HG03521 (cell line): ENCODE data around the gene NF2.

Source experiments
- ATAC-seq: cut with Tn5 transposase; IDR thresholded peaks from one replicate; pipeline ENCODE4 v1.9.1; 2021; ENCODE audit warnings: mild to moderate bottlenecking, moderate library complexity; ENCODE audit not compliant: unreplicated experiment

The NF2 gene

GRCh38 chr22:29718949-29719898 is 115.8 kb downstream of the NF2 start:
- ATAC-seq, result no peak

GRCh38 chr22:29719899-29720645 is 116.6 kb downstream of the NF2 start, which contains the start of gene CABP7:
TSS of gene CABP7 (plus strand) at chr22:29720003. CDS start at chr22:29720425, 422 bp downstream.
- no peak for ATAC-seq

DNA sequence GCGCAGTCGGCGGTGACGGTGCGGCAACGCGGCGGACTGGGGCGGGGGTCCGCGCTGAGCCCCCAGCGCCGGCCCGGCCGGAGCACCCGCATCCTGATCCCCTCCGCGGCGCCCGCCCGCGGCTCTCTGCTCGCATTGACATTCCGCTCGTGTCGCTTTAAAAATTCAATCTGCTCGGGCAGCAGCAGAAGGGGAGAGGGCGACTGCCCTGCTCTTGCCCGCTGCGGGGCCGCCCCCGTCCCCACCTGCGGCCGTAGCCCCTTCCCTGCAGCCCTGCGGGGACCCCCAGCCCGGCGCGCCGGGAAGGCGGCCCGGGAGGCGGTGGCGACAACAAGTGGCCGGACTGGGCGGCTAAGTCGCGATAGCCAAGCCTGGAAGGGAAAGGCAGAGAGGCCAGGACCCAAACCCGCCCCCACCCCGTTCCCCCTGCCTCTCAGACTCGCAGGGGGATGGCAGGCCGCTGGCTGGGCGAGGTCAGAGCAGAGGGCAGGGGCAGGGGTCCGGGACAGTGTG is 117.4 kb downstream of the NF2 start:
- no peak for ATAC-seq

DNA sequence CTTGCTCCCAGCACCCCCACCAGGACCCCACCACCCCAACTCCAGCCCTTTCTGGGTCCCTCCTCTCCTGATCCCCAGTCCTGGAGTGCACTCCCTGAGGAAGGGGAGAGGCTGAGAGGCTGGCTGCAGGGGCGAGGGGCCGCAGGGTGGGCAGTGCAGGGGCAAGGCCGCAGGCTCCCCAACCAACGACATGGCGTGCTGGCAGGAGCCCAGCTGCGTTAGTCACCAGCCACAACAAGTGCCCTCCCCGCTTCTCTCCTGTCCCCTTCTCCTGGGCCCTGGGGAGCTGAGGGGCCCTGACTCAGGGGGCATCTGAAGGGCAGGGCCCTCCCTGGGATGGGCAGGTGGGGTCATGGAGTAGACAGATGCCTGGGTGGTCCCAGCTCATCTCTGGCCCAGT is 118.7 kb downstream of the NF2 start:
- ATAC-seq, result no peak

DNA sequence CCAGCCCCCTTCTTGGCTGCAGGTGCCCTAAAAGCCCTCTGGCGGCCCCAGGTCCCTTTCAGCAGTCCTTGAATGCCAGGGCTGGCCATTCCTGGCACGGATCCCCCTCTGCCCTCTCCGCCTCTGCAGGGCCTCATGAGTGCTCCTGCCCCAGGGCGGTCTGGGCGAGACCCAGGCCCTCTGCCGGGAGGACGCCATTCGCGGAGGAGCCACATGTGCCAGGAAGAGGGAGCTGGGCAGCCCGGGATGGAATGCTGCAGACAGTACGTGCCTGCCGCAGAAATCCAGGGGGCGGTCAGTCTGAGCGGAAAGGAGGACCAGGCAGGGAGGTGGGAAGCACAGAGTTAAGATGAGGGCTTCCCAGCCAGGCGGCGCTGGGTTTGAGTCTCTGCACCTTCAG is 119.2 kb downstream of the NF2 start:
- no peak for ATAC-seq

- ATAC-seq, result no peak
These were observed 120.3 kb downstream of the NF2 start for GRCh38 chr22:29723766-29724165.

- no peak for ATAC-seq
These were observed 121.4 kb downstream of the NF2 start for GRCh38 chr22:29724843-29725242.

DNA sequence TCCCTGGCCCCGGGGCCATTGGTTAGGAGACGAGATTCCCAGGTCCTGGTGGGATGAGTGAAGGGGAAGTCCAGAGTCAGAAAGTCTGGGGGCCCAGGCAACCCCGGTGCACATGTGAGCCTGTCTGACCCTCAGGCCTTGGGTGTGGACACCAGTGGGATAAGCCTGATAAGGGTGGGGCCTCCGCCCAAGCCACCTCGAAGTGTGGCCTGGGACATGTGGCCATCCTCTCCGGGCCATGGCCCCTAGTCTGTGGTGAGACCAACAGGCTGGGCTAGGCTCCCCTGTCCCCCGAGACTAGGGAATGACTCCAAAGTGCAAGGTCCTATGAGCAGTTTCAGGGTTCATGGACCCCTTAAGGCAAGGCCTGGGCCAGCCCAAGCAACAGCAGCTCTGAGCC is 122.7 kb downstream of the NF2 start:
- ATAC-seq, result no peak

- no peak for ATAC-seq
These were observed 123.2 kb downstream of the NF2 start for GRCh38 chr22:29726512-29727130.

- no peak for ATAC-seq
These were observed 123.7 kb downstream of the NF2 start for GRCh38 chr22:29727131-29727523.

DNA sequence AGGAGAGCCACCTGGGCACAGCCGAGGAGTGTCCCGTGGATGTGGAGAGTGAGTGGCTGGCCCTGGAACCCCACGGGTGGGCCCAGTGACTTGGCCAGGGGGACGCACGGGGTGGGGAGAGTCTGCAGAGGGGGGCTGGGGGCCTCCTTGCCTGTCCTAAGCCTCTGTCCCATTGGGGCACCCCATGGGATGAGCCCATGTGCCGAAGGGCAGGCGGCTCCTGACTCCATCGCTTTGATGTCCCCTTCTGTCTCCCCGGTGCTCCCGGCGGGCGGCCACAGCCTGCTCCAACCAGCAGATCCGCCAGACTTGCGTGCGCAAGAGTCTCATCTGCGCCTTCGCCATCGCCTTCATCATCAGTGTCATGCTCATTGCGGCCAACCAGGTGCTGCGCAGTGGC is 125.7 kb downstream of the NF2 start:
- no peak for ATAC-seq

DNA sequence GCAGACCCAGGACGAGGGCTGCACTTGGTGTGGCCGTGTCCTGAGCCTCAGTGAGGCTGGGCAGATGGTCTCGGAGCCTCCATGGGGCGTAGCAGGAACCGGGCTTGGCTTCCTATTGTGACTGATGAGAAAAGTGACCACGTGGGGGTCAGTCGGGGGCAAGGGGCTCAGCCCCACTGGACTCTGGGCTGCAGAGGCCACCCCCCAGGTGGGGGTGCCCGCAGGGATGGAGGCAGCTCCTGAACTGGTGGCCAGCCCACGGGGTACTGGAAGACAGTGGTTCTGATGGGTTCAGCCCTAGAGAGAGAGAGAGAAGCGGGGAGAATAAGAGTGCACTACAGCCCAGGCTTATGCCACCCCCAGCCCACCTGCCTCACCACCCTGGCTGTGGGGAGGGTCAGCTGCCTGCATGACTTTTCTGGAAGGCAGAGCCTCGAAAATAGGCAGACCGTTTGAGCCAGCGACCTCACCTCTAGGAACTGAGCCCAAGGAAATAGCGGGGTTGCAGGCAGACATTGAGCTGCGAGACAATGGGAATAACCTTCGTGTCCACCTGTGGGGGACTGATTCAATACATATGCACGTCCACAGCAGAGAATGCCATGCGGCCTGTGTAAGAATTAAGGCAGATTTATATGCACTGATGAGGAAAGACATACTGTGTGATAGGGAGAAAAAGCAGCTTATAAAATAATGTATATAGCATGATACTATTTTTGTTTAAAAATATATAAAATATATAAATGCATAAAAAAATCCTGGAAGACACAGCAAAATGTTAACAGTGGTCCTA is 127.8 kb downstream of the NF2 start:
- ATAC-seq, result no peak

- ATAC-seq, result no peak
These were observed 129.4 kb downstream of the NF2 start for GRCh38 chr22:29732883-29733282.

DNA sequence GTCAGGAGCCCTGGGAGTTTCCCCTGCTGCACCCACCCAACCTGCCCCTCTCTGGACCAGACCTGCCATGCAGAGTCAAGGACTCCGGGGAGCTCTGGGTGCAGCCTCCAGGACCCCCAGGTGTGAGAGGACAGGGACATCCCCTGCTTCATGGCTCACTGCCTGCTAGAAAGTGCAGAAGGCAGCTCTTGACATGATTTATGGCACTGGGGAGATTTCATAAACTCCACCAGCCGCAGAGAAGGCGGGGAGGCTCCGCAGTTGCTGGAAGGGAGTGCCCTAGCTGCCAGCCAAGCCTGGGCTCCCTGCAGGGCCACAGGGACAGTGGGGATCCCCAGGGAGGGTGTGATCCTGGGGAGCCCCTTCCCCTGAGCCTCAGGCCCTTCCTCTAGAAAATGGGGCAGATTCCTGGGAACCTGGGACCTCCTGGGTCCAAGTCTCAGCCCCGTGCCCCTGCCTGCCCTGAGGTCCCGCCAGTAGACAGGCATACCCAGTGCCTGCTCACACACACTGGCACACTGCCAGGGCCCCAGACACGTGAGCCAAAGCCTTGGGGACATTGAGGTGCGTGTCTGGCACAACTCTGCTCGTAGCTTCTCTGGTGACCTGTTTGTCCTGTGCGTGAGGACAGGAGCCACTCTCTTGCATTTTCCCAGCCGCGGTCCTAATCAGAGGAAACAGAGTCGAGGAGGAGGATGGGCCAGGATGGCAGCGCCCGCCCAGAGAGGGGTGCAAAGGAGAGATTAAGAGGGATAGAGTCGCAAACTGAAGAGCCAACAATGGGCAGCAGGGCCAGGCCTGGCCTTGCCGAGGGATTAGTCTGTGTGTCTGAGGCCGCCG is 130.1 kb downstream of the NF2 start:
- ATAC-seq, result no peak

- ATAC-seq, result no peak
These were observed 131.0 kb downstream of the NF2 start for GRCh38 chr22:29734406-29734805.

DNA sequence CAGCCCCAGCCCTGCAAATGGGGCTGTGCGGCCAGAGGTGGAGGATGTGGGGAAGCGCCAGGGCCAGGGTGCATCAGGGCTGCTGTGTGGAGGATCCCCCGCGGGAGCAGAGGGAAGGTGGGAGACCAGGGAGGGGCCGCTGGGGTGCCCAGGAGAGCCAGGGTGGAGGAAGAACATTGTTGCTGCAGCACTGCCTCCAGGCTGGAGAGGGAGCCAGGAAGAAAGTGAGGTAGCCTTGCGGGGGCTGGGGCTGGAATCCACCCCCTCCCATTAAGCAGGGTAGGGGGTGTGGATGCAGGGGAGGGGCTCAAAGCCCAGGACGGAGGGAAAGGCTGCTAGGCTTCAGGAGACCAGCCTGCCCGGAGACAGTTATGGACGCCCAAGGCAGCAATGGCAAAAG is 131.4 kb downstream of the NF2 start:
- no peak for ATAC-seq

DNA sequence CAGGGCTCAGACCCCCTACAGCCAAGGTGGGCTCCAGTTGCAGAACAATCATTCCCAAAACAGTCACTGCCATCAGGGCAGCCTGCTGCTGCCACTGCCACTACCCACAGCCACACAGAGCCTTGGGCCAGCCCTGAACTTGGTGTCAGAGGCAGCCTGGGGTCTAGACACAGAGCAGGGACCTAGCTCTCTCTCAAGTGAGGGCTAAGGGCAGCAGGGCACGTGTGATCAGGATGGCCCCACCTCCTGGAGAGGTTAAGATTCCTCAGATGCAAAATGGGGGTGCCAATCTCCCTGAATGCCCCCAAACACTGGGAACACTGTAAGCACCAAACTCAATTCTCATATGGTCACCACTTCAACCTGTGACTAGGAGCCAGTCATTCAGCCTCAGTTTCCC is 132.0 kb downstream of the NF2 start:
- no peak for ATAC-seq

- no peak for ATAC-seq
These were observed 134.1 kb downstream of the NF2 start for GRCh38 chr22:29737251-29738117.
